H9 (cell line): ENCODE measurements around the gene NSD1. TPM values are rescaled to one million over a fixed set of nuclear protein-coding genes. Genes with fewer than 3 reads are reported as not detected.

Source experiments
- DNase-seq: peaks from one replicate; pipeline ENCODE4 v3.0.0-alpha.2; 2017
- H2AFZ ChIP-seq: one replicate; pipeline ENCODE4 v1.6.1; 2013; ENCODE audit warnings: mild to moderate bottlenecking, low read length, control low read depth, moderate library complexity
- H2AK5ac ChIP-seq: 2 replicates; pipeline ENCODE4 v1.6.1; 2013; ENCODE audit warnings: low read length, control low read depth, mixed read lengths; ENCODE audit not compliant: insufficient read length
- H2BK120ac ChIP-seq: one replicate; pipeline ENCODE4 v1.6.1; 2013; ENCODE audit warnings: low read depth, mild to moderate bottlenecking, low read length, control low read depth, inconsistent platforms; ENCODE audit not compliant: poor library complexity, severe bottlenecking
- H2BK12ac ChIP-seq: 2 replicates; pipeline ENCODE4 v1.6.1; 2013; ENCODE audit warnings: low read length, control low read depth, mixed read lengths, low read depth; ENCODE audit not compliant: insufficient read length
- H2BK15ac ChIP-seq: 2 replicates; pipeline ENCODE4 v1.6.1; 2013; ENCODE audit warnings: low read depth, low read length, control low read depth
- H2BK20ac ChIP-seq: one replicate; pipeline ENCODE4 v1.6.1; 2013; ENCODE audit warnings: low read depth, mild to moderate bottlenecking, low read length, control low read depth, inconsistent platforms; ENCODE audit not compliant: poor library complexity, severe bottlenecking
- H2BK5ac ChIP-seq: 2 replicates; pipeline ENCODE4 v1.6.1; 2013; ENCODE audit warnings: low read length, control low read depth, mixed read lengths; ENCODE audit not compliant: insufficient read length
- H3K14ac ChIP-seq: 2 replicates; pipeline ENCODE4 v1.6.1; 2013; ENCODE audit warnings: low read length, control low read depth; ENCODE audit not compliant: insufficient read depth
- H3K18ac ChIP-seq: 2 replicates; pipeline ENCODE4 v1.6.1; 2013; ENCODE audit warnings: low read depth, mild to moderate bottlenecking, mixed read lengths, low read length, control low read depth; ENCODE audit not compliant: insufficient read length
- H3K23ac ChIP-seq: 2 replicates; pipeline ENCODE4 v1.6.1; 2013; ENCODE audit warnings: low read length, control low read depth, mixed read lengths, low read depth; ENCODE audit not compliant: insufficient read length
- H3K23me2 ChIP-seq: 2 replicates; pipeline ENCODE4 v1.6.1; 2013; ENCODE audit warnings: low read depth, mild to moderate bottlenecking, mixed read lengths, low read length, control low read depth; ENCODE audit not compliant: insufficient read length, poor library complexity, severe bottlenecking
- H3K27ac ChIP-seq: 2 replicates; pipeline ENCODE4 v1.5.1; 2013; ENCODE audit warnings: low read length, control low read depth, mixed read lengths, low read depth; ENCODE audit not compliant: insufficient read length
- H3K27me3 ChIP-seq: 2 replicates; pipeline ENCODE4 v1.6.1; 2013; ENCODE audit warnings: low read length, control low read depth, inconsistent platforms; ENCODE audit not compliant: insufficient read depth
- H3K4ac ChIP-seq: 2 replicates; pipeline ENCODE4 v1.6.1; 2013; ENCODE audit warnings: low read depth, mild to moderate bottlenecking, control low read depth, inconsistent platforms, low read length, moderate library complexity
- H3K4me1 ChIP-seq: 2 replicates; pipeline ENCODE4 v1.6.1; 2013; ENCODE audit warnings: low read length, control low read depth, inconsistent platforms; ENCODE audit not compliant: insufficient read depth
- H3K4me2 ChIP-seq: 2 replicates; pipeline ENCODE4 v1.6.1; 2013; ENCODE audit warnings: low read length, control low read depth, mixed read lengths; ENCODE audit not compliant: insufficient read length, insufficient read depth
- H3K56ac ChIP-seq: 2 replicates; pipeline ENCODE4 v1.6.1; 2013; ENCODE audit warnings: low read depth, mild to moderate bottlenecking, mixed read lengths, low read length, control low read depth; ENCODE audit not compliant: insufficient read length
- H3K79me1 ChIP-seq: 2 replicates; pipeline ENCODE4 v1.6.1; 2013; ENCODE audit warnings: low read depth, mild to moderate bottlenecking, moderate library complexity, low read length, control low read depth, inconsistent platforms; ENCODE audit not compliant: insufficient read depth, poor library complexity, severe bottlenecking
- H3K79me2 ChIP-seq: 2 replicates; pipeline ENCODE4 v1.6.1; 2013; ENCODE audit warnings: low read length, control low read depth, inconsistent platforms; ENCODE audit not compliant: insufficient read depth
- H3K9ac ChIP-seq: 2 replicates; pipeline ENCODE4 v1.6.1; 2013; ENCODE audit warnings: low read length, control low read depth, mixed read lengths; ENCODE audit not compliant: insufficient read length; ENCODE audit errors: extremely low read depth
- H3K9me3 ChIP-seq: one replicate; pipeline ENCODE4 v1.6.1; 2013; ENCODE audit warnings: low read depth, low read length, inconsistent platforms; ENCODE audit not compliant: control insufficient read depth
- H3T11ph ChIP-seq: one replicate; pipeline ENCODE4 v1.6.1; 2013; ENCODE audit warnings: mild to moderate bottlenecking, low read length, control low read depth, inconsistent platforms
- H4K20me1 ChIP-seq: one replicate; pipeline ENCODE4 v1.6.1; 2013; ENCODE audit not compliant: control insufficient read depth, insufficient read length, insufficient read depth
- H4K5ac ChIP-seq: 2 replicates; pipeline ENCODE4 v1.6.1; 2013; ENCODE audit warnings: low read depth, mild to moderate bottlenecking, mixed read lengths, low read length, control low read depth; ENCODE audit not compliant: insufficient read length
- H4K8ac ChIP-seq: replicated peaks from 2 replicates; pipeline ENCODE4 v1.6.1; 2013; ENCODE audit warnings: low read length, control low read depth, mixed read lengths, low read depth; ENCODE audit not compliant: insufficient read length
- H4K91ac ChIP-seq: 2 replicates; pipeline ENCODE4 v1.6.1; 2013; ENCODE audit warnings: low read depth, mild to moderate bottlenecking, moderate library complexity, mixed read lengths, low read length, control low read depth; ENCODE audit not compliant: insufficient read length
- H3K27ac Mint-ChIP-seq, 3 experiments: 2 replicates in 2 of 3; 3 replicates in 1 of 3; pipeline ENCODE4 v1.8.0; 2020 to 2021; ENCODE audit warnings: mixed read lengths in 3 of 3, mild to moderate bottlenecking in 1 of 3, moderate library complexity in 1 of 3
- H3K27me3 Mint-ChIP-seq: 2 replicates; pipeline ENCODE4 v1.8.0; 2021; ENCODE audit warnings: low read depth, mild to moderate bottlenecking, moderate library complexity, mixed read lengths
- H3K36me3 Mint-ChIP-seq, 3 experiments: 2 replicates in 2 of 3; 3 replicates in 1 of 3; pipeline ENCODE4 v1.8.0; 2020 to 2021; ENCODE audit warnings: low read depth in 3 of 3, mixed read lengths in 3 of 3; ENCODE audit not compliant: insufficient read depth in 1 of 3
- H3K4me1 Mint-ChIP-seq, 2 experiments: 2 replicates each; pipeline ENCODE4 v1.8.0; 2020; ENCODE audit warnings: mixed read lengths in 2 of 2
- H3K4me3 Mint-ChIP-seq, 2 experiments: 2 replicates in 1 of 2; 3 replicates in 1 of 2; pipeline ENCODE4 v1.8.0; 2020 to 2021; ENCODE audit warnings: mild to moderate bottlenecking in 2 of 2, mixed read lengths in 2 of 2, moderate library complexity in 1 of 2
- H3K9me3 Mint-ChIP-seq, 2 experiments: 2 replicates in 1 of 2; 3 replicates in 1 of 2; pipeline ENCODE4 v1.8.0; 2020; ENCODE audit warnings: mild to moderate bottlenecking in 2 of 2, mixed read lengths in 2 of 2, moderate library complexity in 1 of 2
- WGBS: extraction: QIAGEN DNeasy Blood & Tissue Kit; methylation state at CpG from one replicate; pipeline ENCODE4 v1.1.7; 2013; ENCODE audit warnings: missing lambda C conversion rate, low lambda C conversion rate, mixed read lengths; ENCODE audit not compliant: insufficient read length; ENCODE audit errors: extremely low coverage; 5-methylcytosine and 5-hydroxymethylcytosine counted together
- total RNA-seq: library from RNA; stranded (reverse); gene quantifications from 2 replicates; pipeline ENCODE4 v1.2.1, GENCODE V29; 2021
- TF ChIP-seq, protein P1 (sequence below): fragments of 200-600 bp; sonication (generic); conservative IDR thresholded peaks from 3 replicates; pipeline ENCODE4 v1.8.0; 2021; ENCODE audit warnings: antibody characterized with exemption, mild to moderate bottlenecking

The NSD1 gene
- total RNA-seq, 1 experiment from 2014 or later, result 213 TPM

DNA sequence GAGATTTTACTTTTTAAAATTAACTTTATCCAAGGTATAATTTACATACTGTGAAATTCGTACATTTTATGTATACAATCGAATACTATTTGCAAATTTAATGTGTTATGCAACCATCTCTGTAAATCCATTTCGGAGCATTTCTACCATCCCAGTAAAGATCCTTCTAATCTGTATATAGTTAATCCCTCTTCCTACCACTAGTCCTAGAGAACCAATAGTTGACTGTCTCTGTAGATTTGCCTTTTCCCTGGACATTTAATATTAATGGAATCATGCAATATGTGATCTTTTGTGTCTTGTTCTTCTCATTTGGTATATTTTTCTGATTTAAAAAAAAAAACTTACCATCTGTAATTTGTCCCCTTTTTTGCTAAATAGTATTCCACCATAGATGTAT, 95.2 kb downstream of the NSD1 start:
- Mint-ChIP-seq H3K9me3 (no peaks in the 10 kb centered on the region), H3K27me3 (no peaks in the 10 kb centered on the region), H3K27ac (no peak overlapping the region; a peak in 1 of 7 replicates), H3K4me3 (no peak overlapping the region), H3K4me1 (peaks cover 0 to 4% of the 10 kb centered on the region in 2 experiments; a peak in 1 of 4 replicates), H3K36me3 (peaks cover 2 to 45% (median 31%) of the 10 kb centered on the region in 3 experiments; a peak in 6 of 7 replicates)
- Histone ChIP-seq H3K18ac (no peak overlapping the region), H4K8ac (no peak overlapping the region), H2AFZ (no peak overlapping the region), H3K79me2 (peaks cover 22% of the 10 kb centered on the region; the same call in 1 of the 2 replicates), H3K4me2 (no peak overlapping the region), H3K9ac (no peak overlapping the region), H3K9me3 (no peaks in the 10 kb centered on the region), H3T11ph (no peak overlapping the region), H3K27me3 (no peaks in the 10 kb centered on the region), H2BK20ac (no peak overlapping the region), H2AK5ac (no peak overlapping the region), H3K56ac (no peak overlapping the region), H3K79me1 (peaks cover 10% of the 10 kb centered on the region), H3K14ac (no peak overlapping the region), H4K91ac (no peak overlapping the region), H4K20me1 (no peaks in the 10 kb centered on the region), H2BK15ac (no peak overlapping the region), H4K5ac (no peak overlapping the region), H2BK12ac (no peak overlapping the region), H2BK5ac (no peak overlapping the region), H3K4me1 (no peaks in the 10 kb centered on the region), H3K23me2 (no peaks in the 10 kb centered on the region), H2BK120ac (no peak overlapping the region), H3K27ac (no peak overlapping the region), H3K4ac (no peak overlapping the region), H3K23ac (no peak overlapping the region)
- WGBS, result no CpG with 5 or more reads among the region's 3 CpGs
- TF ChIP-seq, protein P1, sequence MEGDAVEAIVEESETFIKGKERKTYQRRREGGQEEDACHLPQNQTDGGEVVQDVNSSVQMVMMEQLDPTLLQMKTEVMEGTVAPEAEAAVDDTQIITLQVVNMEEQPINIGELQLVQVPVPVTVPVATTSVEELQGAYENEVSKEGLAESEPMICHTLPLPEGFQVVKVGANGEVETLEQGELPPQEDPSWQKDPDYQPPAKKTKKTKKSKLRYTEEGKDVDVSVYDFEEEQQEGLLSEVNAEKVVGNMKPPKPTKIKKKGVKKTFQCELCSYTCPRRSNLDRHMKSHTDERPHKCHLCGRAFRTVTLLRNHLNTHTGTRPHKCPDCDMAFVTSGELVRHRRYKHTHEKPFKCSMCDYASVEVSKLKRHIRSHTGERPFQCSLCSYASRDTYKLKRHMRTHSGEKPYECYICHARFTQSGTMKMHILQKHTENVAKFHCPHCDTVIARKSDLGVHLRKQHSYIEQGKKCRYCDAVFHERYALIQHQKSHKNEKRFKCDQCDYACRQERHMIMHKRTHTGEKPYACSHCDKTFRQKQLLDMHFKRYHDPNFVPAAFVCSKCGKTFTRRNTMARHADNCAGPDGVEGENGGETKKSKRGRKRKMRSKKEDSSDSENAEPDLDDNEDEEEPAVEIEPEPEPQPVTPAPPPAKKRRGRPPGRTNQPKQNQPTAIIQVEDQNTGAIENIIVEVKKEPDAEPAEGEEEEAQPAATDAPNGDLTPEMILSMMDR, result peak; percentile 45
- DNase-seq, result no peak
